Measurements from ENCODE around the gene CHST11.

The CHST11 gene

DNA sequence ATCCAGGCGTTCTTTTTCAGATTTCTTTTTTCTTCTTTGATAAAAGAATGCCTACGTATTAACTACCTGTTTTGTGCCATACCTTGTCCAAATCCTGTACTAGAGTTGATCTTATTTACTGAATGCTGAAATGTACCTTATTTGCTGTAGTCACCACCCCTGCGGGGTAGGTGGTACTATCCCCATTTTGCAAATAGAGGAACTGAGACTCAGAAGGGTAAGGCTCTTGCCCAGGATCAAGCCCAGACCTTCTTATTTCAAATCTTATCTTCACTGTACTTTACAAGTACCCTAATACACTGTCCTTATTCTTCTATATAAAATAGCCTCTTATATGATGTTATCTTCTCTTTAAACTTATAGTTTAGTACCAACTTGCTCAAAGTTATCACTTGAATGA, 294.8 kb downstream of the CHST11 start:
- DNase-seq = no peak

DNA sequence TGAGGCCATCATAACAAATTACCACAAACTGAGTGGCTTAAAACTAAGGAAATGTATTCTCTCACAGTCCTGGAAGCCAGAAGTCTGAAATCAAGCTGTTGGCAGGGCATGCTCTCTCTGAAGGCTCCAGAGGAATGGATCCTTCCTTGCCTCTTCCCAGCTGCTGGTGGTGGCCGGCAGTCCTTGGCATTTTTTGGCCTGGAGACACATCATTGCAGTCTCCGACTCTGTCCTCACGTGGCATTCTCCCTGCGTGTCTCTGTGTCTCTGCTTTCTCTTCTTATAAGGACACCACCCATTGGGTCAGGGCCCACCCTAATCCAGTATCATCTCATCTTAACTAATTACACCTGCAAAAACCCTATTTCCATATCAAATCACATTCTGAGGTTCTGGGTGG, 295.3 kb downstream of the CHST11 start:
- no peak for DNase-seq

DNA sequence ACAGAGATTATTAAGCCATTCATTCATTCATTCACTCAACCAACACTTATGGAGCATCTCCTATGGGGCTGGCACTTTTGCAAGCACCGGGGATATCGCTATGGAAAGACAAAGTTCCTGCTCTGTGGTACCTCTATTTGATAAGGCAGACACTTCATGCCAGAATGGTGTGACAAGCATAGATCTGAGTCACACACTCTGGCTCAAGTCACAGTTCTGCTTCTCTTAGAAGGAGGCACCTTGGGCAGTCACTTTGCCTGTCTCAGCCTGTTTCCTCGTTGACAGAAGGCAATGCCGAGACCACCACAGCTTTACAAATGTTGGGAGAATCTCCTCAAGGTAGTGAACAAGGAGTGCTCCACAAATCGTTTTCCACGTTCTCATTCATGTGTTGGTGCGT, 296.1 kb downstream of the CHST11 start:
- DNase-seq = no peak

DNA sequence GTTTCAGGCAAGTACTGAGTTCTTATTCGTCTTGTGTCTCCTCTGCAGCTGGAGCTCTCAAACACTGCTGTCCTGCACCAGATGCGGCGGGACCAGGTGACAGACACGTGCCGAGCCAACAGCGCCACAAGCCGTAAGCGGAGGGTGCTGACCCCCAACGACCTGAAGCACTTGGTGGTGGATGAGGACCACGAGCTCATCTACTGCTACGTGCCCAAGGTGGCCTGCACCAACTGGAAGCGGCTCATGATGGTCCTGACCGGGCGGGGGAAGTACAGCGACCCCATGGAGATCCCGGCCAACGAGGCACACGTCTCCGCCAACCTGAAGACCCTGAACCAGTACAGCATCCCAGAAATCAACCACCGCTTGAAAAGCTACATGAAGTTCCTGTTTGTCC, 300.2 kb downstream of the CHST11 start:
- DNase-seq = no peak

DNA sequence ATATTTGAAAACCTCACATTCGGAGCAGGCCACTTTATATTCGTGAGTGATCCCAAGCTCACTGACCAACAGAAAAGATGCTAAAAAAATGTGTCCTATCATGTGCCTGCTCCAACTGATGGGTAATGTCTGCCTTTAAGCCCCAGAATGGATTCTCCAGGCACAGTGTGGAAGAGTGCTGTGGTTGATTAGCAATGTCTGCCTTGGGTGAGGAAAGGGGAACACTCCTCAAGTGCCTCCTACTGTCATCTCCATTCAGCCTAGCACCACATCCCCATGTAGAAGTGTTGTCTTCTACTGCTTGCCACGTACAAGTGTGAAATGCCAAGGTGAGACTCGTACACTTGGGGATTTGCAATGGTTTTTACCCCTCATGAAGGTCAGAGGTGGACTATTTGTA, 302.0 kb downstream of the CHST11 start:
- DNase-seq = no peak

DNA sequence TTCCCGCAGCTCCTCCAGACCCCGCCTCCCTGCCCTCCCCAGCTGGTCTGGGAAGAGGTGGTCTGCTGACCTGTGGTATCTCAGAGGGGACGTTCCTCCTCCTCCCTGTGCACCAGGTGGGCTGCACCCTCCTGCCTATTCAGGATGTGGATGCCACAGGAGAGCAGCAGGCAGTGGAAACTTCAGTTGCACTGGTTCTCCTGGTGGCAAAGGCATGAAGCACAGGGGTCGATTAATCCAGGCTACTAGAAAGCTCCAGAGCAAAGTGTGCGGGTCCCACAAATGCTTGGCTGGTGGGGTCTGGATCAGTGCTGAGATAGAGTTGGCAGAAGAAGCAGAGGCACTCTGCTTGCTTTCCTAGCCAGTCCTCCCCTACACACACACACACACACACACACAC, 304.3 kb downstream of the CHST11 start:
- no peak for DNase-seq

DNA sequence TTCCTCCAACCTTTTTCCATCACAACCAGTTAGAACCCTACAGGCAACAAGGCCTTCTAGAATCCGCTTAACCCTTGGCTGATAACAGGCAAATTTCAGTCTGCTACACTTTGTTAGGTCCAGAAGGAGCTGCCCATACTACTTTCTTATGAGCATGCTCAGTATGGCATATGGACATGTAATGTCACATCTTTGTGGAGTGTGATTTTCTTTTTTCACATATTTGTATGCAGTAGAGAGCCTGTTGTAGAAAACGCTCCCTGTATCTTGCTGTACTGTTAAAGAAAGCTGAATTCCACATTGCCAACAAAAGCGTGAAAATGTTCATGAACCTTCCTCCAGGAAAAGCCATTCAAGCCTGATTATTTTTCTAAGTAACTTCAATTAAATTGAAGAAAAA, 304.9 kb downstream of the CHST11 start:
- no peak for DNase-seq

DNA sequence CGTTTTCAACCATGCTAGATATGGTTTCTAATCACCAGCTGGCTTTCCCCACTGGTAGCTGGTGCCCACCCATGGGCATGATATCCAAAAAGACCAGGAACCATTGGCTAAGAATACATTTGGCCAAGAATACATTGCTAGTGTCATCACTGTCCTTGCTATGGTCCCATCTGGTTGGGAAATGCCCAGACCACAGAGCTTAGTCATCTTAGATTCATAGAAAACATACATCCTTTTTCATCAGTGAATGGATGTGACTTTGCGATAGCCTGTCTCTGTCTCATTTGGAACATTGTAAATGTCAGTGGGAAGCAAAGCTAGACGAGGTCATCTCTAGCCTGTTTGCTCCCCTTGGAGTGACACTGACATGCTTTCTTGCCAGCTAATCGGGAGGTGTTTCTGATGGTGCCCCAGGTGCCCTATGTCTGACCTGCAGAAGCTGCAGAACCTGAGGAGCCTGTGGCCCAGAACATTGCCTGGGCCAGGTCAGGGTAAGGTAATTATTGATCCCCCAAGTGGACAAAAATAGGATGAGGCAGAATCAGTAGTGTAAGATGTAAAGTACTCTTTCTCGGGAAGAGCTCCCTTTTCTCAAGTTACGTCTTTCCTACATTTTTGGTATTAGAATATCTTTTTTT, 306.5 kb downstream of the CHST11 start:
- DNase-seq = no peak

DNA sequence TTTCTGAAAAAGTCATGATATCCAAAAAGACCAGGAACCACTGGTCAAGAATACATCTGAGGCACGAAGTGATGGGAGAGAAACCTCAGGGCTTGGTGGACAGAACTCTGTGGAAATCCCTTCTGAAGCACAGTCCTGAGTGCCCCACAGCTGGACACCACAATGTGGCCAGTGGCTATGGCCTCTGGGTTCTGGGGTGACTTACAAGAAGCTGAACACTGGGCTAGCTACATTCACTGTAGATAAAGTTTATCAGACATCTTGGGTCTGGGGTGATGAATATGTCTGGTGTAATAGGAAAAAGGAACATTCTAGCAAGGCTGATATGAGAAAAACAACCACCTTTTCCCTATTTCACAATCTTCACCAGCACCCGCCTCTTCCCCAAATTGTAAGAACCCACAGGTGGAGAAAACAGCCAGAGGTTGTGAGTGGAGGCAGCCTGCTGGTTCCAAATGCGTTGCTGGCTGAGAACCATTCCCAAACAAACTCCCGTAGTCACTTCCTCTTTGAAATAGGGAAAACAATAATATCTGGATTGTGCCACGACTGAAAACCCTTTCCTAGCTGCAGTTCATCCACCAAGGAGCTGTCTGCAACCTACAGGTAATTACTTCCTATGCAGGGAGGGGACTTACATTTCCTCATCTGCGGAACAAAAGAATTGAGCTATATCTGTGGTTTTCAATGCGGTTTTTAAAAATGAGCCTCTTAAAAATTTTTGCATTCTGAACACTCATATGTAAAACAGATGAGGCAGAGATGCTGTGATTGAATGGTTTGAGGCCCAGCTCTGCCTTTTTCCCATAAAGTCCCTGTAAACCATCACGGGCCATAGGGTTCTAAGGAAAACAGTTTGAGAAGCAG, 307.7 kb downstream of the CHST11 start:
- DNase-seq = no peak

DNA sequence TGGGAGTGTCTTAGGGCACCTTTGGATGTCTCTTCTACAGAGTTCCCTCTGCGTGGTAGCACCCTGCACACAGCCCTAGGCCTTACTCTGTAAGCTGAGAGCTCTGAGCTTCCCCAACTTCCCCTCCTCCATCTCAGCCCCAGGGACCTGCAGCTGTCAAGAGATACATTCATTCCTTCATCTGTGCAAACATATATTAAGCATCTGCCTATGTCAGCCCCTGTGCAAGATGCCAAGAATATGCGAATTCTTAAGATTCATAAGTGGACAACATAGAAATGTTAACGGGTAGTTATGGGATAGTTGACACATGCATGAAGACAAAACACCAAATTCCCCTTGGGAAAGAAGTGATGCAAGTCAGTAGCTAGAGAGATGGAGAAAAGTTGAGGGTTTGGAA, 310.5 kb downstream of the CHST11 start:
- DNase-seq = no peak

DNA sequence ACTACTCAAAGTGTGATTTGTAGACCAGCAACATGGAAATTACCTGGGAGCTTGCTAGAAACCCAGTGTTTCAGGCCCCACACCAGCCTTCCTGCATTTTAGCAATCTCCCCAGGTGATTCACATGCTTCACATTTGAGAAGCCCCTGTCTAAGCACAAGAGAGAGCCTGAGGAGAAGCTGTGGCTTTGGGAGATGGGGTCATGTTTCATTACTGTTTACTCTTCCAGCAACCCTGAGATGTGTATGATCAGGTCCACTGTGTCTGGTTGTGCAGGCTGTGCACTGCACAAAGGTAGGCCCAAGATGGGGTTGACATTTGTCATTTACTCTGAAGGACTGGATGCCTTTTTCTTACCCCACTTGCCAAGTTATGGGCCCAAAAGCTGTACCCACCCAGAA, 311.3 kb downstream of the CHST11 start:
- DNase-seq = no peak

DNA sequence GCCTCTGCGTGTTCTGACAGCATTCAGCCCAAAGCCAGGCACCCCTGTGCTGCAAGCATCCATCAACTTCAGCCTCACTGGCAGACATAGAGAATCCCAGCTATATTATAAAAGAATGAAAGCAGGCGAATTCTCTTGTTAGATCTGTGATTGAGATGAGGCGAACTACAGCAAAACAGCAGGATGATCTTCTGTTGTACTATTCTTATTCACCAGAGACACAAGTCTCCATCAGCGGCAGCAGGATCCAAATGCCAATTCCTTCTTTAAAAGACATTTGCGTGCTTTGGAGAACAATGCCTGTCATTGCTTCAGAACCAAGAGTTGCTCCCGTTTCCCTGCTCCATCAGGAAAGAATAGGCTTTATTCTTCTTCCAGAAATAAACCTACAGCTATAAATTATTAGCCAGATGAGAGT, 312.4 kb downstream of the CHST11 start:
- DNase-seq = no peak

DNA sequence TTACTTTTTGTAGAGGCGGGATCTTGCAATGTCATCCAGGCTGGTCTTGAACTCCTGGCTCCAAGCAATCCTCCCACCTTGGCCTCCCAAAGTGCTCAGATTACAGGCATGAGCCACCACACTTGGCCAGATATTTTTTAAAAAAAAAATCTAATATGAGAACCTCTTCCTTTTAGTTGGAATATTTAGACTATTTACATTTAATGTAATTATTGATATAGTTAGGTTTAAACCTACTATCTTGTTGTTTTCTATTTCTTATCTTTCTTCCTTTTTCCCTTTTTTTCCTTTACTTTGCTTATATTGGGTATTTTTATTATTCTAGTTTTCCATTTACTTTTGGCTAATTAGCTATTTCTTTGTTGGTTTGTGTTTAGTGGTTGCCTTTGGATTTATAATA, 315.6 kb downstream of the CHST11 start:
- DNase-seq = no peak

DNA sequence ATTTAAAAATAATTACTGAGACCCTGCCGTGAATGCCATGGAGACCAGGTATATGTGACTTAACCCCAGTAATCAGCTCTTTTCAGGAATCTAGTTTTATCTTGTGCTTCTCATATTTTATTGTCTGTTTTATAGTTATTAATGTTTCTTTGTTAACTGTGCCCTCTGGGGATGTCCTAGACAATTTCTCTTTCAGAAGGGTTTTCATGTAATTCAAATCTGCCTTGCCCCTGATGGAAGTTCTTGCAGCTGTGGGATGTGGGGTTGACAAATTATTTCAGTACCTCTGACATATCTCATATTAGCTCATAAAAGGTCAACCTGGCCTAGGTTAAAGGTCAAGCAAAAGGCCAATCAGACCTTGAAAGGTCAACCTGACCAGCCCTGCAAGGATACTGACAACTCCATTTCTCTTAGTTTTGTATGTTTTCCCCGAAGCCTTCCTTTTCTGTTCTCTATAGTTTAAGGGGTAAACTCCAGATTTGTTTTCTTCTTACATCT, 319.0 kb downstream of the CHST11 start:
- no peak for DNase-seq

DNA sequence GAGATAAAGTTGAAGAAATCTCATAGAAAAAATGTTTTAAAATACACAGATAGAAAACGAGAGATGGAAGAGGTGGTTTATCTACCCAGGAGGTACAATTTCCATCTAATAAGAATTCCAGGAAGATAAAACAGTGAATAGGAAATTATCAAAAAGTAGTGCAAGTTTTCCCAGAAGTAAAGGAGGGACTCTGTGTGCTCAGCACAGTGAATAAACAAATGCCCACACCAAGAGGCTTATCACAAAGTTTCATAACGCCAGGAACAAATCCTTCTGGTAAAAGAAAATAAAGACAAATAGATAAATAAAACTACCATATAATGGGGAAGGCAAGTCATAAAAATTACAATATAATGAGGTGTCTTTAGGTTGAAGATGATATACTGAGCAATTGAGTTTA, 322.4 kb downstream of the CHST11 start:
- no peak for DNase-seq

DNA sequence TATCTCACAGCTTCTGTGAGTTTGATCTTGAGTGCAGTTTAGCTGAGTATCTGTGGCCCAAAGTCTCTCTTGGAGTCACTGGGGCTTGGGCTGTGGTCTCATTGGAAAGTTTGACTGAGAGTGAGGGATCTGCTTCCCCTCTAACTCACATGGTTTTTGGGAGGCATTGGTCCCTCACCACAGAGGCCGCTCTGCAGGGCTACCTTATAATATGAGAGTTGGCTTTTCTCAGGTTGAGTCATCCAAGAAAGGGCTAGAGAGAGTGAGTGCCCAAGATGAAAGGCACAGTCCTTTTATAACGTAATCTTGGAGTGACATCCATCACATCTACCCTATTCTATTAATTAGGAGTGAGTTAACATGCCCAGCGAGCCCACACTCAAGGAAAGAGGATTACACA, 325.5 kb downstream of the CHST11 start:
- no peak for DNase-seq

DNA sequence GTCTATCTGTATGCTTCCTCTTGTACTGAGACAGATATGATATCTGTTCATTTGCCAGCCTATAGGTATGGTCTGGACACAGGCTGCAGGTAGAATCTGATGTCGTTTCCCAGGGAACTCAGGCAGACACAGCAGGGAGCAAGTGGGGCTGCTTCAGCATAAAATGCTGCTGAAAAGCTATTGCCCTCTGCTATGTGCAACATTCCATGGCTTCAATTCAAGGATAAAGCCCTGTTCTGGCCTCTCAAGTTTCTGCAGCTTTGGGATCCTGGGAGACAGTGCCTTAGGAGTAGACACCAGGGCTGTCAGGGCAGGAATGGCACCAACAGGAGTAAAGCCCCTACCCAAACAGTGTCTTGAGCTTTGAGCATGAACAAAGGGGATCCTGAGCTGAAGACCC, 327.8 kb downstream of the CHST11 start:
- DNase-seq = no peak

DNA sequence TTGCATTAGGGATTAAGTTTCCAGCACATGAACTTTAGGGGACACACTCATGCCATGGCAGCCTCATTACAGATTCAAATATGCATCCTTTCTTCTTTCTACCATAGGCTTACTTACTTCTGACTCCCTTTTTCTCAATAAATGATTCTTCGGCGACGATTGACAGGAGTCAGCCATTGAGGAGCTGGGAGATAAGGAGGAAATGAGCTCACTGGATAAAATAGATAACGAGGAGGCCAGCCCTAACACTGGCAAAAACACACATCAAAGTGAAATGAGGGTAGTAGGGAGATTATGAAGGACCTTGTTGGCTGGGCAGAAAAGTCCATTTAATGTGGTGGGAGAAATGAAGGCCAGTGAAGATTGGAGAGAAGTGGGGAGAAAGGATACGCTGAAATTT, 329.1 kb downstream of the CHST11 start:
- no peak for DNase-seq

DNA sequence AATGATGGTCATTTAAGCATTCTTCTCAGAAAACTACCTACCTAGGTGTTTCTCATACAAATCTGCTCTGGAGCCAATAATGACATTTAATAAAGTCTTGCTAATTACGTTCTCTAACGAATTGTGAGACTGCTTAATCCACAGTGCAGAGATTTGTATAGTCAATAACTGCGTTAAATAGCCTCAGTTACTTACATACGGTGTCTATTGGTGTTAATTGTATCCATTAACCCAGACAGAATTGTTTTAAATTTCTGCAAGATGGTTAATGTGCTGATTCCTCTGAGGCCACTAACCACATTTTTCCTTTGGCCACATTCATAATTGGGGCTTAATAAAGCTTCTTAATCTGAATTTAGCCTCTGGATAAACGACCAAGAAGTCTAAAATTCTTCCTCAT, 329.6 kb downstream of the CHST11 start:
- DNase-seq = no peak

DNA sequence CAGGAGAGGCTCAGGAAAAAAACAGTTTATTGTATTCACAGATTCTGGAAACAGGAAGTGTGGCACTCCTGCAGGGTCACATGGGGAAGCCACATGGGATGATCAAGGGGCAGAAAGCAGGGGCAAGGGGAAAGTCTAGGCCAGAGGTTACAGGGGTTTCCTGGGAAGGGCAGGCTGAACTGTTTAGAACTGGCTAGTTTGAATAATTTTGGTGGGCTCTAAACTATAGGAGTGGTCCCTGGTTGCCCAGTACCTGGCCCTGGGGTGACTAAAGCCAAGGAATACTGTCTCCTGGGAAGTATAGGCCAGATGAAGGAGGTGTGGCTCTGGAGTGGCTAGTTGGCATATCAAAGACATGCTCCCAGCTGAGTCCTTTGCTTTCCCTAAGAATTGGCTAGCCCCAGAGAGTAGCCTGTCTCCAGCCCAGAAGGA, 332.1 kb downstream of the CHST11 start:
- peak; percentile 47 for DNase-seq

DNA sequence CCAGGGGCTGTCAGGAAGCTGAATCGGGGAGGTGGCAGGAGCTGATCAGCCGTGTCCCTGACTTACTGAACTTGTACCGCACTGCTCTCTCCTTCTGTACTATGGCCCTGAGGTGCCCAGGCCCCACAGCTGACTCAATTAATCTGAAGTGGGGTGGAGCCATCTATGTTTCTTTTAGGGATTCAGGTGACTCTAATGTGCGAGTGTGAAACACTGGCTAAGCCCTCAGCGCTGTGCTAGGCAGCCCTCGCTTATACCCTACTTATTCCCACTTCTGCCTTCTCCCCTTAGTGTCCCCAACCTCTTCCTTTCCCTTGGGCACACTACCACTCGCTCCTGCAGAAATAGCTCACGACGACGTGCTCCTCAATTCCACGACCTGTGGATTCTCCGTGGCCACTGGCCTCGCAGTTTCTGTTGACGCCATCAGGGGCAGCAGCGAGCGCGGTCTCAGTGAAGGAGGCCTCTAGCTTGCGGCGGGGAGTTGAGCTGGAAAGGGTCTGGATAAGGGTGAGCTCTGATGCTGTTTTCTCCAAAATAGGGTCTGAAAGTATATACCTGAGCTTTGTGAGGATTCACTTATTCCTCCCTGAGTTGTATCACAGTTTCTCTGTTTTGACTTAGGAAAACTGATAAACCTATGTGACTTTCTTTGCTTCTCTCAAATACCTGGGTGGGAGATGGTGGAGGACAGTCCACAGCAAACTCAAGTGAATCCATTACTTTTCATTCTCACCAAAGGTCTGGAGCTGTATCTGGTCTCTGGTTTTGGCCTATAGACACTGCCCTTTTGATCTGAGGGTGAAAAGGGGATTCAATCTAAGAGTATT, 333.8 kb downstream of the CHST11 start:
- no peak for DNase-seq

DNA sequence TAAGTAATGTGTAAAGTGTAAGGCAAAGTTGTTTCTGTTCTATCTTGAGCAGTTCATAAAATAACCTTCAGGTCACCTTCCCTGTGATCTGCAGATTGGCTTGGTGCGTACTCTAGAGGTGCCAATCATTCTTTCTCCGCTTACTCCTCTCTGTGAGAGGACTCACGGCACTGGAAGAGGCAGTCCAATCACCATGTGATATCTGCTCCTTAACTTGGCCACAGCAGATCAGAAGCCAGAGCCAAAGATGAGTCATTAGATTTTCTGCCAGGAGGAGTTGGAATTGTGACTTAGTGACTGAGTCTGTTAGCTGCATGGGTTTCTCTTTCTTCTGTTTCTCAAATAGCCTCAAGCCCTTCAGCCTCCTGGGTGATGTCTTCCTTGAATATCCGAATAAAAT, 335.8 kb downstream of the CHST11 start:
- DNase-seq = no peak

DNA sequence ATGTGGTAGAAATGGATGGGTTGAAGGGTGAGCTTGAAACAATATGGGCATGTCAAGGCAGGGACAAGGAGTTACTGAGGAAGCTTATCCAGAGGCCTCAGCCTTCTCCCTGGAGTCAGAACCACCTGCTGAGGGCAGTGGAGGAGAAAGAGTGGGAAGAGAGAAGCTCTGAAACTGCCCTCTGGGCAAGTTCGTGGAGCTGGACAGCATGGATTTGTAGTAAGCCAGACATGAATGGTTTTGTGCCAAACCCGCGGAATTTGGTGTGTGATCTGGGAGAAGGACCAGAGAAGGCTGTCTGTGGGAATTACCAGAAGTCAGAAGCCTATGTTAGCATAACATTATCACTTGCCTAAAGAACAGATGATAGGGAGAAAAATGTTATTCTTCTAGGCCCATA, 336.5 kb downstream of the CHST11 start:
- no peak for DNase-seq

DNA sequence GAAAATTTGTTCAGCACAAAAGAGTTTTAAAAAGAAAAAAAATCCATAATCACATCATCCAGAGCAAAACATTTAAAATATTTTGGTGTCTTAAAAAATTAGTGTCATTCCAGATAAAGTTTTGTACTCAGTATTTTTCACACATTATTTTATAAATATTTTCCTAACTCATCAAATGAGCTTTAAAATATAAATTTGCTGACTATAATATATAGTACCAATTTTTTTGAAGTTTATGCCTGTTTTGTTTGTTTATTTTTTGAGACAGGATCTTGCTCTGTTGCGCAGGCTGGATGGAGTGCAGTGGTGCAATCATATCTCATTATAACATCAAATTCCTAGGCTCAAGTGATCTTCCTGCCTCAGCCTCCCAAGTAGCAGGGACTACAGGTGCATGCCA, 337.2 kb downstream of the CHST11 start:
- no peak for DNase-seq

Data from DMS 273 treated with DMSO at 0.1 percent for 48 hours (cell line).